Fibroblast of skin of left quadriceps (primary cell): Measurements from ENCODE around the gene HYAL3.
"Not testable (repeated sequence)": the region's sequence is repeated elsewhere in the genome, so short reads cannot be mapped to it uniquely, and the experiment has no call there.

ENCODE experiments used
- DNase-seq, 2 experiments: peaks; one replicate each; pipeline ENCODE4 v3.0.0-alpha.2; 2013; ENCODE audit warnings: low read depth in 2 of 2

Gene HYAL3

GRCh38 chr3:50271314-50271936, 27.8 kb downstream of the HYAL3 start:
- DNase-seq, result no peak

- DNase-seq, result no peak
Measured at GRCh38 chr3:50270422-50271224, 28.6 kb downstream of the HYAL3 start.

- DNase-seq, result no peak
Measured at GRCh38 chr3:50269977-50270413, 29.2 kb downstream of the HYAL3 start.

GRCh38 chr3:50269460-50269859, 29.7 kb downstream of the HYAL3 start:
- DNase-seq, result no peak

- DNase-seq, result no peak
Measured at GRCh38 chr3:50268703-50269451, 30.3 kb downstream of the HYAL3 start, which contains the start of gene SEMA3B. TSS of gene SEMA3B (plus strand) at chr3:50269147. CDS start at chr3:50269241, 94 bp downstream.

- no peak for DNase-seq
Measured at GRCh38 chr3:50268276-50268675, 30.9 kb downstream of the HYAL3 start.

- DNase-seq, result no peak
Measured at GRCh38 chr3:50267280-50267913, 31.8 kb downstream of the HYAL3 start.

- DNase-seq, result no peak
Measured at GRCh38 chr3:50266836-50267235, 32.4 kb downstream of the HYAL3 start.

- DNase-seq, result no peak
Measured at GRCh38 chr3:50266017-50266416, 33.2 kb downstream of the HYAL3 start.

- DNase-seq, result no peak
Measured at GRCh38 chr3:50265571-50265970, 33.6 kb downstream of the HYAL3 start.

- DNase-seq, result no peak
Measured at GRCh38 chr3:50264964-50265485, 34.2 kb downstream of the HYAL3 start.

GRCh38 chr3:50264383-50264963, 34.7 kb downstream of the HYAL3 start:
- peak; percentile 96 for DNase-seq

- DNase-seq, result no peak
Measured at GRCh38 chr3:50263478-50264382, 35.5 kb downstream of the HYAL3 start.

GRCh38 chr3:50262778-50263177, 36.4 kb downstream of the HYAL3 start:
- DNase-seq, result no peak

- not testable (repeated sequence) for DNase-seq
Measured at GRCh38 chr3:50262200-50262599, 37.0 kb downstream of the HYAL3 start.

GRCh38 chr3:50261505-50261904, 37.7 kb downstream of the HYAL3 start:
- no peak for DNase-seq

GRCh38 chr3:50260942-50261441, 38.2 kb downstream of the HYAL3 start:
- no peak for DNase-seq

GRCh38 chr3:50260027-50260941, 38.9 kb downstream of the HYAL3 start:
- DNase-seq, result peak; percentile 57 to 62

- DNase-seq, result no peak
Measured at GRCh38 chr3:50259432-50260026, 39.7 kb downstream of the HYAL3 start.
